Measurements from ENCODE around the gene SRRM4.

- TF ChIP-seq, protein P1, sequence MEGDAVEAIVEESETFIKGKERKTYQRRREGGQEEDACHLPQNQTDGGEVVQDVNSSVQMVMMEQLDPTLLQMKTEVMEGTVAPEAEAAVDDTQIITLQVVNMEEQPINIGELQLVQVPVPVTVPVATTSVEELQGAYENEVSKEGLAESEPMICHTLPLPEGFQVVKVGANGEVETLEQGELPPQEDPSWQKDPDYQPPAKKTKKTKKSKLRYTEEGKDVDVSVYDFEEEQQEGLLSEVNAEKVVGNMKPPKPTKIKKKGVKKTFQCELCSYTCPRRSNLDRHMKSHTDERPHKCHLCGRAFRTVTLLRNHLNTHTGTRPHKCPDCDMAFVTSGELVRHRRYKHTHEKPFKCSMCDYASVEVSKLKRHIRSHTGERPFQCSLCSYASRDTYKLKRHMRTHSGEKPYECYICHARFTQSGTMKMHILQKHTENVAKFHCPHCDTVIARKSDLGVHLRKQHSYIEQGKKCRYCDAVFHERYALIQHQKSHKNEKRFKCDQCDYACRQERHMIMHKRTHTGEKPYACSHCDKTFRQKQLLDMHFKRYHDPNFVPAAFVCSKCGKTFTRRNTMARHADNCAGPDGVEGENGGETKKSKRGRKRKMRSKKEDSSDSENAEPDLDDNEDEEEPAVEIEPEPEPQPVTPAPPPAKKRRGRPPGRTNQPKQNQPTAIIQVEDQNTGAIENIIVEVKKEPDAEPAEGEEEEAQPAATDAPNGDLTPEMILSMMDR (IDR thresholded peaks at IDR 0.05) = no peak
- no peak for TF ChIP-seq POLR2A (IDR thresholded peaks at IDR 0.05)
Observed at GRCh38 chr12:119114294-119114693, 133.0 kb downstream of the SRRM4 start.

Measured in thyroid gland (tissue), 4 donors.